H9 (cell line): ENCODE results near the gene CCDC51. TPM values are rescaled to one million over a fixed set of nuclear protein-coding genes. Genes with fewer than 3 reads are reported as not detected.

Experiments
- DNase-seq: peaks from one replicate; pipeline ENCODE4 v3.0.0-alpha.2; 2017
- H2AFZ ChIP-seq: one replicate; pipeline ENCODE4 v1.6.1; 2013; ENCODE audit warnings: mild to moderate bottlenecking, low read length, control low read depth, moderate library complexity
- H2AK5ac ChIP-seq: 2 replicates; pipeline ENCODE4 v1.6.1; 2013; ENCODE audit warnings: low read length, control low read depth, mixed read lengths; ENCODE audit not compliant: insufficient read length
- H2BK120ac ChIP-seq: one replicate; pipeline ENCODE4 v1.6.1; 2013; ENCODE audit warnings: low read depth, mild to moderate bottlenecking, low read length, control low read depth, inconsistent platforms; ENCODE audit not compliant: poor library complexity, severe bottlenecking
- H2BK12ac ChIP-seq: 2 replicates; pipeline ENCODE4 v1.6.1; 2013; ENCODE audit warnings: low read length, control low read depth, mixed read lengths, low read depth; ENCODE audit not compliant: insufficient read length
- H2BK15ac ChIP-seq: 2 replicates; pipeline ENCODE4 v1.6.1; 2013; ENCODE audit warnings: low read depth, low read length, control low read depth
- H2BK20ac ChIP-seq: one replicate; pipeline ENCODE4 v1.6.1; 2013; ENCODE audit warnings: low read depth, mild to moderate bottlenecking, low read length, control low read depth, inconsistent platforms; ENCODE audit not compliant: poor library complexity, severe bottlenecking
- H2BK5ac ChIP-seq: 2 replicates; pipeline ENCODE4 v1.6.1; 2013; ENCODE audit warnings: low read length, control low read depth, mixed read lengths; ENCODE audit not compliant: insufficient read length
- H3K14ac ChIP-seq: 2 replicates; pipeline ENCODE4 v1.6.1; 2013; ENCODE audit warnings: low read length, control low read depth; ENCODE audit not compliant: insufficient read depth
- H3K18ac ChIP-seq: 2 replicates; pipeline ENCODE4 v1.6.1; 2013; ENCODE audit warnings: low read depth, mild to moderate bottlenecking, mixed read lengths, low read length, control low read depth; ENCODE audit not compliant: insufficient read length
- H3K23ac ChIP-seq: 2 replicates; pipeline ENCODE4 v1.6.1; 2013; ENCODE audit warnings: low read length, control low read depth, mixed read lengths, low read depth; ENCODE audit not compliant: insufficient read length
- H3K23me2 ChIP-seq: 2 replicates; pipeline ENCODE4 v1.6.1; 2013; ENCODE audit warnings: low read depth, mild to moderate bottlenecking, mixed read lengths, low read length, control low read depth; ENCODE audit not compliant: insufficient read length, poor library complexity, severe bottlenecking
- H3K27ac ChIP-seq: 2 replicates; pipeline ENCODE4 v1.5.1; 2013; ENCODE audit warnings: low read length, control low read depth, mixed read lengths, low read depth; ENCODE audit not compliant: insufficient read length
- H3K27me3 ChIP-seq: 2 replicates; pipeline ENCODE4 v1.6.1; 2013; ENCODE audit warnings: low read length, control low read depth, inconsistent platforms; ENCODE audit not compliant: insufficient read depth
- H3K4ac ChIP-seq: 2 replicates; pipeline ENCODE4 v1.6.1; 2013; ENCODE audit warnings: low read depth, mild to moderate bottlenecking, control low read depth, inconsistent platforms, low read length, moderate library complexity
- H3K4me1 ChIP-seq: 2 replicates; pipeline ENCODE4 v1.6.1; 2013; ENCODE audit warnings: low read length, control low read depth, inconsistent platforms; ENCODE audit not compliant: insufficient read depth
- H3K4me2 ChIP-seq: 2 replicates; pipeline ENCODE4 v1.6.1; 2013; ENCODE audit warnings: low read length, control low read depth, mixed read lengths; ENCODE audit not compliant: insufficient read length, insufficient read depth
- H3K56ac ChIP-seq: 2 replicates; pipeline ENCODE4 v1.6.1; 2013; ENCODE audit warnings: low read depth, mild to moderate bottlenecking, mixed read lengths, low read length, control low read depth; ENCODE audit not compliant: insufficient read length
- H3K79me1 ChIP-seq: 2 replicates; pipeline ENCODE4 v1.6.1; 2013; ENCODE audit warnings: low read depth, mild to moderate bottlenecking, moderate library complexity, low read length, control low read depth, inconsistent platforms; ENCODE audit not compliant: insufficient read depth, poor library complexity, severe bottlenecking
- H3K79me2 ChIP-seq: 2 replicates; pipeline ENCODE4 v1.6.1; 2013; ENCODE audit warnings: low read length, control low read depth, inconsistent platforms; ENCODE audit not compliant: insufficient read depth
- H3K9ac ChIP-seq: 2 replicates; pipeline ENCODE4 v1.6.1; 2013; ENCODE audit warnings: low read length, control low read depth, mixed read lengths; ENCODE audit not compliant: insufficient read length; ENCODE audit errors: extremely low read depth
- H3K9me3 ChIP-seq: one replicate; pipeline ENCODE4 v1.6.1; 2013; ENCODE audit warnings: low read depth, low read length, inconsistent platforms; ENCODE audit not compliant: control insufficient read depth
- H3T11ph ChIP-seq: one replicate; pipeline ENCODE4 v1.6.1; 2013; ENCODE audit warnings: mild to moderate bottlenecking, low read length, control low read depth, inconsistent platforms
- H4K20me1 ChIP-seq: one replicate; pipeline ENCODE4 v1.6.1; 2013; ENCODE audit not compliant: control insufficient read depth, insufficient read length, insufficient read depth
- H4K5ac ChIP-seq: 2 replicates; pipeline ENCODE4 v1.6.1; 2013; ENCODE audit warnings: low read depth, mild to moderate bottlenecking, mixed read lengths, low read length, control low read depth; ENCODE audit not compliant: insufficient read length
- H4K8ac ChIP-seq: replicated peaks from 2 replicates; pipeline ENCODE4 v1.6.1; 2013; ENCODE audit warnings: low read length, control low read depth, mixed read lengths, low read depth; ENCODE audit not compliant: insufficient read length
- H4K91ac ChIP-seq: 2 replicates; pipeline ENCODE4 v1.6.1; 2013; ENCODE audit warnings: low read depth, mild to moderate bottlenecking, moderate library complexity, mixed read lengths, low read length, control low read depth; ENCODE audit not compliant: insufficient read length
- H3K27ac Mint-ChIP-seq, 3 experiments: 2 replicates in 2 of 3; 3 replicates in 1 of 3; pipeline ENCODE4 v1.8.0; 2020 to 2021; ENCODE audit warnings: mixed read lengths in 3 of 3, mild to moderate bottlenecking in 1 of 3, moderate library complexity in 1 of 3
- H3K27me3 Mint-ChIP-seq: 2 replicates; pipeline ENCODE4 v1.8.0; 2021; ENCODE audit warnings: low read depth, mild to moderate bottlenecking, moderate library complexity, mixed read lengths
- H3K36me3 Mint-ChIP-seq, 3 experiments: 2 replicates in 2 of 3; 3 replicates in 1 of 3; pipeline ENCODE4 v1.8.0; 2020 to 2021; ENCODE audit warnings: low read depth in 3 of 3, mixed read lengths in 3 of 3; ENCODE audit not compliant: insufficient read depth in 1 of 3
- H3K4me1 Mint-ChIP-seq, 2 experiments: 2 replicates each; pipeline ENCODE4 v1.8.0; 2020; ENCODE audit warnings: mixed read lengths in 2 of 2
- H3K4me3 Mint-ChIP-seq, 2 experiments: 2 replicates in 1 of 2; 3 replicates in 1 of 2; pipeline ENCODE4 v1.8.0; 2020 to 2021; ENCODE audit warnings: mild to moderate bottlenecking in 2 of 2, mixed read lengths in 2 of 2, moderate library complexity in 1 of 2
- H3K9me3 Mint-ChIP-seq, 2 experiments: 2 replicates in 1 of 2; 3 replicates in 1 of 2; pipeline ENCODE4 v1.8.0; 2020; ENCODE audit warnings: mild to moderate bottlenecking in 2 of 2, mixed read lengths in 2 of 2, moderate library complexity in 1 of 2
- CTCF ChIP-seq: fragments of 200-600 bp; sonication (generic); conservative IDR thresholded peaks from 3 replicates; pipeline ENCODE4 v1.8.0; 2021; ENCODE audit warnings: antibody characterized with exemption, mild to moderate bottlenecking
- WGBS: extraction: QIAGEN DNeasy Blood & Tissue Kit; methylation state at CpG from one replicate; pipeline ENCODE4 v1.1.7; 2013; ENCODE audit warnings: missing lambda C conversion rate, low lambda C conversion rate, mixed read lengths; ENCODE audit not compliant: insufficient read length; ENCODE audit errors: extremely low coverage; 5-methylcytosine and 5-hydroxymethylcytosine counted together
- total RNA-seq: library from RNA; stranded (reverse); gene quantifications from 2 replicates; pipeline ENCODE4 v1.2.1, GENCODE V29; 2021

CCDC51 gene
- total RNA-seq, 1 experiment from 2014 or later = 20.0 TPM

DNA sequence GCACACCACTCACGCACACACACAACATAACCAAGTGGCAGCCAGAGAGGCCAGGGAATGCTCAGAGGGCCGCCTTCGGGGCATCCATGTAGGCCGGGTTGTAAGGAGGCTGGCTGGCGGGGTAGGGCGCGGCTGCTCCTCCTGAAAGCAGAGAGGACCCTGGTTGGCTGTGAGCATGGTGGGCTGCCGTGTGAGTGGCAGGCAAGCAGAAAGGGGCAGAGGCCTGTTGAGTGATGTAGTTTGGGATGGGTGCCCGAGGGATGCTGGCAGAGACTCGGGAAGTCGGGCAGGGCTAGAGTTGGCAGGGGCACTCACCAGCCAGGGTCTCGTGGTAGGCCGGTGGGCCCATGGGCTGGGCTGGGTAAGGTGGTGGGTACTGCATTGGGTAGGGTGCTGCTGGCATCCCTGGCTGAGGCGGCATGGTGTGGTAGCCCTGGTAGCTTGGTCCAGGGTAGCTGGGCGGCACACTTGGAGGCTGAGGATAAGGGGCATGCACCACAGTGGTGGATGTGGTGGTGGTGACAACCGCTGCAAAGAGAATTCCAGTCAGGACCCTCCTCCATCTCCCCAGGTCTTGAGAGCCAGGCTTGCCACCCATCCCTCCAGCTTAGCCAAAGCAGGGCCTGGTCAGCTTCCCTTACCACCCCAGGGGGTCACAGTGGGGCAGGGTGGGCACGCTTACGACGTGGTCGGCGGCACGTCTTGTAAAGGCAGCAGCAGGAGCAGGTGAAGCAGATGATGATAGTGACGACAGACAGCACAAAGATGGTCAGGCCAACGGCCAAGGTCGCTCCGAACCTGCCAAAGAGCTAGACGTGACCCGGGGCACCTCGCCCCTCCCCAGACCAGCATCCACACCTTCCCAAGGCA, 29.4 kb upstream of the CCDC51 start:
- no peaks in the 10 kb centered on the region; a peak in 1 of 5 replicates for H3K9me3 Mint-ChIP-seq
- peak overlapping the region; percentile 31 to 89 (median 63); a peak in 4 of 7 replicates for H3K27ac Mint-ChIP-seq
- H3K79me1 ChIP-seq = no peaks in the 10 kb centered on the region
- H2BK12ac ChIP-seq = no peak overlapping the region
- no peak overlapping the region for H4K5ac ChIP-seq
- H2BK5ac ChIP-seq = no peak overlapping the region
- no peak overlapping the region for H2AK5ac ChIP-seq
- no peak overlapping the region for H4K8ac ChIP-seq
- no peak overlapping the region for H2BK120ac ChIP-seq
- no peaks in the 10 kb centered on the region; the same call in 1 of the 2 replicates for H3K79me2 ChIP-seq
- no peak for TF ChIP-seq CTCF
- no peak overlapping the region for H3K56ac ChIP-seq
- peaks cover 15 to 32% (median 30%) of the 10 kb centered on the region in 3 experiments for H3K36me3 Mint-ChIP-seq
- H3K23me2 ChIP-seq = peaks cover 5% of the 10 kb centered on the region
- no CpG with 5 or more reads among the region's 29 CpGs for WGBS
- H2AFZ ChIP-seq = no peak overlapping the region
- no peak overlapping the region for H3K23ac ChIP-seq
- H2BK20ac ChIP-seq = no peak overlapping the region
- H3K27ac ChIP-seq = no peak overlapping the region
- H4K91ac ChIP-seq = no peak overlapping the region
- no peaks in the 10 kb centered on the region for H3K27me3 ChIP-seq
- no peaks in the 10 kb centered on the region for H3K9me3 ChIP-seq
- no peak overlapping the region for H2BK15ac ChIP-seq
- no peak overlapping the region for H3K4me2 ChIP-seq
- H3K4me1 ChIP-seq = peaks cover 3% of the 10 kb centered on the region; the same call in 1 of the 2 replicates
- no peak overlapping the region for H3K4ac ChIP-seq
- H4K20me1 ChIP-seq = no peaks in the 10 kb centered on the region
- DNase-seq = no peak
- H3K4me1 Mint-ChIP-seq = peaks cover 25 to 37% of the 10 kb centered on the region in 2 experiments
- H3K4me3 Mint-ChIP-seq = no peak overlapping the region
- no peak overlapping the region for H3K14ac ChIP-seq
- H3K18ac ChIP-seq = no peak overlapping the region
- H3K27me3 Mint-ChIP-seq = no peaks in the 10 kb centered on the region; the same call in 1 of the 2 replicates
- no peak overlapping the region for H3T11ph ChIP-seq
- H3K9ac ChIP-seq = no peak overlapping the region
